ENCODE results near the gene LRRK2.
A peak's percentile ranks its signal among the peaks of the same experiment; 100 is the strongest.
"Not testable (repeated sequence)": the region's sequence is repeated elsewhere in the genome, so short reads cannot be mapped to it uniquely, and the experiment has no call there.

The LRRK2 gene

GRCh38 chr12:40315375-40315774 lies 90.6 kb downstream of the LRRK2 start:
- DNase-seq (ENCODE audit: low spot score), result no peak

GRCh38 chr12:40324261-40324660 lies 99.5 kb downstream of the LRRK2 start:
- DNase-seq (ENCODE audit: low spot score), result no peak

GRCh38 chr12:40325349-40325960 lies 100.7 kb downstream of the LRRK2 start:
- peak; percentile 68 for DNase-seq (ENCODE audit: low spot score)

- no peak for DNase-seq (ENCODE audit: low spot score)
Measured at GRCh38 chr12:40327535-40327934, 102.7 kb downstream of the LRRK2 start.

GRCh38 chr12:40330180-40330579 lies 105.4 kb downstream of the LRRK2 start:
- DNase-seq (ENCODE audit: low spot score), result no peak

- DNase-seq (ENCODE audit: low spot score), result no peak
Measured at GRCh38 chr12:40331886-40332285, 107.1 kb downstream of the LRRK2 start.

GRCh38 chr12:40335991-40336390 lies 111.2 kb downstream of the LRRK2 start:
- DNase-seq (ENCODE audit: low spot score), result no peak

GRCh38 chr12:40336573-40337199 lies 111.9 kb downstream of the LRRK2 start:
- peak; percentile 36 for DNase-seq (ENCODE audit: low spot score)

- DNase-seq (ENCODE audit: low spot score), result no peak
Measured at GRCh38 chr12:40338071-40338470, 113.3 kb downstream of the LRRK2 start.

- DNase-seq (ENCODE audit: low spot score), result no peak
Measured at GRCh38 chr12:40338621-40339020, 113.8 kb downstream of the LRRK2 start.

GRCh38 chr12:40342010-40342409 lies 117.2 kb downstream of the LRRK2 start:
- DNase-seq (ENCODE audit: low spot score), result no peak

GRCh38 chr12:40343124-40343523 lies 118.3 kb downstream of the LRRK2 start:
- no peak for DNase-seq (ENCODE audit: low spot score)

GRCh38 chr12:40344312-40344711 lies 119.5 kb downstream of the LRRK2 start:
- no peak for DNase-seq (ENCODE audit: low spot score)

GRCh38 chr12:40351976-40352375 lies 127.2 kb downstream of the LRRK2 start:
- DNase-seq (ENCODE audit: low spot score), result no peak

- no peak for DNase-seq (ENCODE audit: low spot score)
Measured at GRCh38 chr12:40375076-40375475, 150.3 kb downstream of the LRRK2 start.

GRCh38 chr12:40376533-40377267 lies 151.9 kb downstream of the LRRK2 start:
- no peak for DNase-seq (ENCODE audit: low spot score)

GRCh38 chr12:40378691-40379090 lies 153.9 kb downstream of the LRRK2 start:
- DNase-seq (ENCODE audit: low spot score), result peak; percentile 94

GRCh38 chr12:40382217-40382616 lies 157.4 kb downstream of the LRRK2 start:
- no peak for DNase-seq (ENCODE audit: low spot score)

GRCh38 chr12:40387279-40387678 lies 162.5 kb downstream of the LRRK2 start:
- not testable (repeated sequence) for DNase-seq (ENCODE audit: low spot score)

GRCh38 chr12:40390980-40391379 lies 166.2 kb downstream of the LRRK2 start:
- no peak for DNase-seq (ENCODE audit: low spot score)

- no peak for DNase-seq (ENCODE audit: low spot score)
Measured at GRCh38 chr12:40393026-40393425, 168.2 kb downstream of the LRRK2 start.

GRCh38 chr12:40399656-40400055 lies 174.9 kb downstream of the LRRK2 start:
- DNase-seq (ENCODE audit: low spot score), result no peak

GRCh38 chr12:40405419-40405818 lies 180.6 kb downstream of the LRRK2 start:
- DNase-seq (ENCODE audit: low spot score), result no peak

Measured in cerebellar cortex (tissue), 1 donor.